CD4-positive, alpha-beta memory T cell (primary cell): ENCODE results near the gene EFCAB11. TPM values are rescaled to one million over a fixed set of nuclear protein-coding genes. Genes with fewer than 3 reads are reported as not detected.
A peak's percentile ranks its signal among the peaks of the same experiment; 100 is the strongest.

Experiments
- CTCF ChIA-PET: fragments of 350-600 bp; sonication (Branson Sonifier 250); formaldehyde crosslinking; loops from one replicate; lab custom pipeline; 2021; ENCODE audit warnings: inconsistent platforms; ENCODE audit not compliant: partially characterized antibody; lab: Charles Lee
- POLR2A ChIA-PET: fragments of 350-600 bp; sonication (Branson Sonifier 250); formaldehyde crosslinking; loops from one replicate; lab custom pipeline; 2021; ENCODE audit not compliant: partially characterized antibody; lab: Charles Lee
- DNase-seq, 5 donors: peaks; one replicate each; pipeline versions ENCODE4 v3.0.0 to v3.0.0-alpha.2; 2020 to 2022; ENCODE audit warnings: mixed read lengths in 1 of 5
- H3K27ac ChIP-seq: one replicate; pipeline ENCODE4 v1.7.0; 2013; ENCODE audit warnings: low read depth, low read length
- H3K27me3 ChIP-seq: 2 replicates; pipeline ENCODE4 v1.7.0; 2013; ENCODE audit warnings: mild to moderate bottlenecking, low read length, moderate library complexity; ENCODE audit not compliant: insufficient read depth
- H3K36me3 ChIP-seq: 2 replicates; pipeline ENCODE4 v1.7.0; 2013; ENCODE audit warnings: mild to moderate bottlenecking, low read length, moderate library complexity; ENCODE audit not compliant: insufficient read depth
- H3K4me1 ChIP-seq: 2 replicates; pipeline ENCODE4 v1.7.0; 2013; ENCODE audit warnings: mild to moderate bottlenecking, low read length, moderate library complexity; ENCODE audit not compliant: insufficient read depth
- H3K4me3 ChIP-seq, 2 donors: one replicate each; pipeline ENCODE4 v1.7.0; 2013; ENCODE audit warnings: low read length in 2 of 2, mild to moderate bottlenecking in 1 of 2
- H3K9me3 ChIP-seq, 2 donors: one replicate each; pipeline ENCODE4 v1.7.0; 2013; ENCODE audit warnings: low read length in 2 of 2, control low read depth in 1 of 2; ENCODE audit not compliant: control insufficient read depth in 1 of 2
- H3K27ac Mint-ChIP-seq, 7 donors: one replicate each; pipeline ENCODE4 v1.8.0; 2020 to 2021; ENCODE audit warnings: mixed read lengths in 7 of 7, mild to moderate bottlenecking in 6 of 7, inconsistent platforms in 3 of 7, moderate library complexity in 3 of 7
- H3K27me3 Mint-ChIP-seq, 2 donors: one replicate each; pipeline ENCODE4 v1.8.0; 2020 to 2021; ENCODE audit warnings: mixed read lengths in 2 of 2
- H3K36me3 Mint-ChIP-seq, 2 donors: one replicate each; pipeline ENCODE4 v1.8.0; 2020 to 2021; ENCODE audit warnings: mixed read lengths in 2 of 2, inconsistent platforms in 1 of 2, mild to moderate bottlenecking in 1 of 2
- H3K4me1 Mint-ChIP-seq, 4 donors: one replicate each; pipeline ENCODE4 v1.8.0; 2020 to 2021; ENCODE audit warnings: mixed read lengths in 4 of 4, mild to moderate bottlenecking in 1 of 4
- H3K4me3 Mint-ChIP-seq, 8 donors: one replicate each; pipeline ENCODE4 v1.8.0; 2020 to 2021; ENCODE audit warnings: mixed read lengths in 8 of 8, mild to moderate bottlenecking in 7 of 8, moderate library complexity in 6 of 8, inconsistent platforms in 3 of 8
- H3K9me3 Mint-ChIP-seq, 8 donors: one replicate each; pipeline ENCODE4 v1.8.0; 2020 to 2021; ENCODE audit warnings: mixed read lengths in 8 of 8, mild to moderate bottlenecking in 5 of 8, inconsistent platforms in 3 of 8, moderate library complexity in 1 of 8
- intact Hi-C: fragments of 100-400 bp; cut with micrococcal nuclease; formaldehyde crosslinking; loops from one replicate; pipeline ENCODE4 v1.15.1; 2023
- polyA plus RNA-seq, 2 donors: library from polyadenylated mRNA; unstranded; fragments of 300-500 nt; fragmentation: Illumina TruSeq; gene quantifications; one replicate each; pipeline ENCODE4 v1.2.3, GENCODE V29; 2021
- total RNA-seq, 2 experiments: library from RNA; stranded (reverse); gene quantifications; one replicate each; pipeline ENCODE4 v1.2.3, GENCODE V29; 2021

Gene EFCAB11
- total and polyA plus RNA-seq, 4 experiments from 2014 or later, result 0.36 to 2.6 (median 1.9) TPM

GRCh38 chr14:89827265-89827664 is 127.3 kb downstream of the EFCAB11 start:
- Histone ChIP-seq H3K27ac (no peak overlapping the region), H3K36me3 (no peaks in the 10 kb centered on the region), H3K9me3 (no peaks in the 10 kb centered on the region), H3K4me1 (no peaks in the 10 kb centered on the region), H3K27me3 (no peaks in the 10 kb centered on the region), H3K4me3 (no peak overlapping the region)
- H3K4me3 Mint-ChIP-seq, result no peak overlapping the region
- H3K4me1 Mint-ChIP-seq, result no peaks in the 10 kb centered on the region
- H3K36me3 Mint-ChIP-seq, result peaks cover 4 to 12% of the 10 kb centered on the region in 2 donors
- H3K9me3 Mint-ChIP-seq, result peaks cover 0 to 22% (median 17%) of the 10 kb centered on the region in 8 donors
- no peak for DNase-seq
- no peak overlapping the region for H3K27ac Mint-ChIP-seq
- peaks cover 2 to 5% of the 10 kb centered on the region in 2 donors for H3K27me3 Mint-ChIP-seq
- intact Hi-C loops, result no loop called here
- ChIA-PET POLR2A (no interaction called here), CTCF (no interaction called here)

GRCh38 chr14:89826596-89826995 is 127.9 kb downstream of the EFCAB11 start:
- POLR2A ChIA-PET, result no interaction called here
- CTCF ChIA-PET, result no interaction called here
- H3K4me1 Mint-ChIP-seq, result no peaks in the 10 kb centered on the region

GRCh38 chr14:89823743-89824142 is 130.8 kb downstream of the EFCAB11 start:
- H3K4me3 ChIP-seq, result no peak overlapping the region
- ChIA-PET CTCF (no interaction called here), POLR2A (no interaction called here)
- peak overlapping the region in 1 of 8 donors; percentile 33 for H3K4me3 Mint-ChIP-seq
- no peak for DNase-seq
- H3K4me1 ChIP-seq, result no peaks in the 10 kb centered on the region
- no peaks in the 10 kb centered on the region for H3K4me1 Mint-ChIP-seq
- H3K9me3 ChIP-seq, result no peaks in the 10 kb centered on the region
- peaks cover 3 to 4% of the 10 kb centered on the region in 2 donors for H3K27me3 Mint-ChIP-seq
- no peak overlapping the region for H3K27ac ChIP-seq
- no peak overlapping the region for H3K27ac Mint-ChIP-seq
- H3K36me3 Mint-ChIP-seq, result peaks cover 4 to 12% of the 10 kb centered on the region in 2 donors
- H3K27me3 ChIP-seq, result no peaks in the 10 kb centered on the region
- H3K36me3 ChIP-seq, result no peaks in the 10 kb centered on the region
- H3K9me3 Mint-ChIP-seq, result peaks cover 0 to 23% (median 17%) of the 10 kb centered on the region in 8 donors
- intact Hi-C loops, result no loop called here

More at GRCh38 chr14:89826596-89826995, 127.9 kb downstream of the EFCAB11 start:
- Mint-ChIP-seq H3K9me3 (peaks cover 0 to 23% (median 17%) of the 10 kb centered on the region in 8 donors), H3K27ac (no peak overlapping the region), H3K27me3 (peaks cover 2 to 5% of the 10 kb centered on the region in 2 donors), H3K4me3 (no peak overlapping the region), H3K36me3 (peaks cover 4 to 12% of the 10 kb centered on the region in 2 donors)
- intact Hi-C loops, result no loop called here
- Histone ChIP-seq H3K27me3 (no peaks in the 10 kb centered on the region), H3K27ac (no peak overlapping the region), H3K4me3 (no peak overlapping the region), H3K4me1 (no peaks in the 10 kb centered on the region), H3K9me3 (no peaks in the 10 kb centered on the region), H3K36me3 (no peaks in the 10 kb centered on the region)
- DNase-seq, result no peak

GRCh38 chr14:89814126-89814525 is 140.4 kb downstream of the EFCAB11 start:
- Mint-ChIP-seq H3K4me1 (no peaks in the 10 kb centered on the region), H3K9me3 (peaks cover 0 to 1% (median 0%) of the 10 kb centered on the region in 8 donors), H3K4me3 (no peak overlapping the region), H3K27me3 (peaks cover 8 to 12% of the 10 kb centered on the region in 2 donors), H3K27ac (no peak overlapping the region), H3K36me3 (no peaks in the 10 kb centered on the region)
- H3K9me3 ChIP-seq, result no peaks in the 10 kb centered on the region
- no peak overlapping the region for H3K4me3 ChIP-seq
- H3K27ac ChIP-seq, result no peak overlapping the region
- H3K4me1 ChIP-seq, result no peaks in the 10 kb centered on the region
- DNase-seq, result no peak
- H3K27me3 ChIP-seq, result no peaks in the 10 kb centered on the region
- ChIA-PET POLR2A (no interaction called here), CTCF (no interaction called here)
- H3K36me3 ChIP-seq, result no peaks in the 10 kb centered on the region
- intact Hi-C loops, result no loop called here

GRCh38 chr14:89813617-89814031 is 140.9 kb downstream of the EFCAB11 start:
- ChIA-PET CTCF (no interaction called here), POLR2A (no interaction called here)
- H3K4me1 ChIP-seq, result no peaks in the 10 kb centered on the region
- no peaks in the 10 kb centered on the region for H3K4me1 Mint-ChIP-seq
- H3K4me3 ChIP-seq, result no peak overlapping the region
- H3K27me3 Mint-ChIP-seq, result peaks cover 6 to 12% of the 10 kb centered on the region in 2 donors
- H3K9me3 Mint-ChIP-seq, result peaks cover 0 to 1% (median 0%) of the 10 kb centered on the region in 8 donors
- H3K36me3 Mint-ChIP-seq, result no peaks in the 10 kb centered on the region
- intact Hi-C loops, result no loop called here
- no peak for DNase-seq
- no peak overlapping the region for H3K4me3 Mint-ChIP-seq
- no peaks in the 10 kb centered on the region for H3K36me3 ChIP-seq
- no peaks in the 10 kb centered on the region for H3K9me3 ChIP-seq
- no peak overlapping the region for H3K27ac ChIP-seq
- no peaks in the 10 kb centered on the region for H3K27me3 ChIP-seq
- H3K27ac Mint-ChIP-seq, result no peak overlapping the region

GRCh38 chr14:89811954-89812575 is 142.5 kb downstream of the EFCAB11 start:
- H3K36me3 Mint-ChIP-seq, result no peaks in the 10 kb centered on the region
- CTCF ChIA-PET, result no interaction called here

GRCh38 chr14:89810101-89810500 is 144.4 kb downstream of the EFCAB11 start:
- H3K4me3 Mint-ChIP-seq, result no peak overlapping the region
- Histone ChIP-seq H3K27ac (no peak overlapping the region), H3K4me1 (no peaks in the 10 kb centered on the region), H3K9me3 (no peaks in the 10 kb centered on the region), H3K27me3 (no peaks in the 10 kb centered on the region), H3K36me3 (no peaks in the 10 kb centered on the region), H3K4me3 (no peak overlapping the region)
- peaks cover 0 to 1% (median 0%) of the 10 kb centered on the region in 8 donors for H3K9me3 Mint-ChIP-seq
- H3K27ac Mint-ChIP-seq, result no peak overlapping the region
- H3K4me1 Mint-ChIP-seq, result no peaks in the 10 kb centered on the region
- H3K36me3 Mint-ChIP-seq, result no peaks in the 10 kb centered on the region
- ChIA-PET POLR2A (no interaction called here), CTCF (no interaction called here)
- intact Hi-C loops, result no loop called here
- no peak for DNase-seq
- peaks cover 6 to 12% of the 10 kb centered on the region in 2 donors for H3K27me3 Mint-ChIP-seq

More at GRCh38 chr14:89811954-89812575, 142.5 kb downstream of the EFCAB11 start:
- H3K4me1 Mint-ChIP-seq, result no peaks in the 10 kb centered on the region
- no peak overlapping the region for H3K4me3 ChIP-seq
- H3K36me3 ChIP-seq, result no peaks in the 10 kb centered on the region
- peaks cover 0 to 1% (median 0%) of the 10 kb centered on the region in 8 donors for H3K9me3 Mint-ChIP-seq
- no peaks in the 10 kb centered on the region for H3K4me1 ChIP-seq
- H3K9me3 ChIP-seq, result no peaks in the 10 kb centered on the region
- POLR2A ChIA-PET, result no interaction called here
- peaks cover 6 to 12% of the 10 kb centered on the region in 2 donors for H3K27me3 Mint-ChIP-seq
- no peak overlapping the region for H3K27ac Mint-ChIP-seq
- H3K4me3 Mint-ChIP-seq, result no peak overlapping the region
- H3K27ac ChIP-seq, result no peak overlapping the region
- H3K27me3 ChIP-seq, result no peaks in the 10 kb centered on the region
- no peak for DNase-seq
- intact Hi-C loops, result no loop called here
